ELF-1 (cell line): ENCODE measurements around the gene SPINK13.

Source experiments
- DNase-seq: peaks from one replicate; pipeline ENCODE4 v3.0.0-alpha.2; 2016; ENCODE audit warnings: low read depth, low spot score

Gene SPINK13

GRCh38 chr5:148312153-148312552 lies 43.6 kb downstream of the SPINK13 start, which contains the start of gene SPINK7:
Gene SPINK7 (plus strand): TSS chr5:148312423. CDS start chr5:148312484, 61 bp downstream.
- DNase-seq, result no peak

GRCh38 chr5:148314187-148314586 lies 45.6 kb downstream of the SPINK13 start:
- no peak for DNase-seq

GRCh38 chr5:148314731-148315130 lies 46.1 kb downstream of the SPINK13 start:
- no peak for DNase-seq

GRCh38 chr5:148320011-148320963 lies 51.7 kb downstream of the SPINK13 start:
- peak; percentile 50 for DNase-seq

GRCh38 chr5:148333262-148333849 lies 64.8 kb downstream of the SPINK13 start:
- DNase-seq, result no peak

GRCh38 chr5:148335259-148335658 lies 66.7 kb downstream of the SPINK13 start, which contains the start of gene SPINK9:
Gene SPINK9 (plus strand): TSS chr5:148335559. CDS start chr5:148335614, 55 bp downstream.
- DNase-seq, result no peak
